Activated naive CD4-positive, alpha-beta T cell treated with Interleukin-2 at 50 U/mL for 16 hours (primary cell): ENCODE results near the gene SMARCAL1.

Experiments
- DNase-seq: peaks from one replicate; pipeline ENCODE4 v3.0.0-alpha.2; 2020

Gene SMARCAL1

GRCh38 chr2:216392945-216393840 lies 19.1 kb upstream of the SMARCAL1 start:
- DNase-seq, result no peak

GRCh38 chr2:216394881-216395280 lies 17.4 kb upstream of the SMARCAL1 start:
- DNase-seq, result no peak

GRCh38 chr2:216399621-216400020 lies 12.7 kb upstream of the SMARCAL1 start:
- DNase-seq, result no peak

GRCh38 chr2:216402751-216403150 lies 9.5 kb upstream of the SMARCAL1 start:
- no peak for DNase-seq

- peak; percentile 49 for DNase-seq
These were observed 8.2 kb upstream of the SMARCAL1 start for GRCh38 chr2:216404010-216404618.

GRCh38 chr2:216405588-216405987 lies 6.7 kb upstream of the SMARCAL1 start:
- DNase-seq, result no peak

- DNase-seq, result no peak
These were observed 5.5 kb upstream of the SMARCAL1 start for GRCh38 chr2:216406826-216407225.

GRCh38 chr2:216408426-216409290 lies 3.6 kb upstream of the SMARCAL1 start:
- DNase-seq, result no peak

GRCh38 chr2:216410550-216410949 lies 1.7 kb upstream of the SMARCAL1 start:
- no peak for DNase-seq

- no peak for DNase-seq
These were observed 1.6 kb downstream of the SMARCAL1 start for GRCh38 chr2:216413882-216414281.

- no peak for DNase-seq
These were observed 2.6 kb downstream of the SMARCAL1 start for GRCh38 chr2:216414772-216415319.

- no peak for DNase-seq
These were observed 3.3 kb downstream of the SMARCAL1 start for GRCh38 chr2:216415541-216415940.

GRCh38 chr2:216416571-216417307 lies 4.5 kb downstream of the SMARCAL1 start:
- no peak for DNase-seq

GRCh38 chr2:216418981-216419380 lies 6.7 kb downstream of the SMARCAL1 start:
- no peak for DNase-seq

GRCh38 chr2:216420367-216421101 lies 8.2 kb downstream of the SMARCAL1 start:
- no peak for DNase-seq

GRCh38 chr2:216423071-216423470 lies 10.8 kb downstream of the SMARCAL1 start:
- DNase-seq, result no peak

GRCh38 chr2:216424274-216424673 lies 12.0 kb downstream of the SMARCAL1 start:
- no peak for DNase-seq

- DNase-seq, result no peak
These were observed 12.9 kb downstream of the SMARCAL1 start for GRCh38 chr2:216425008-216425787.

- no peak for DNase-seq
These were observed 14.0 kb downstream of the SMARCAL1 start for GRCh38 chr2:216426166-216426777.

- DNase-seq, result no peak
These were observed 14.7 kb downstream of the SMARCAL1 start for GRCh38 chr2:216426938-216427337.
